ENCODE results near the gene TTC27. TPM values are rescaled to one million over a fixed set of nuclear protein-coding genes. Genes with fewer than 3 reads are reported as not detected.

TTC27 gene
- total RNA-seq, 1 donor from 2014 or later = 12.5 TPM

- Histone ChIP-seq H3K27me3 (no peaks in the 10 kb centered on the region), H3K27ac (no peak overlapping the region), H3K9me3 (no peaks in the 10 kb centered on the region), H3K4me1 (no peaks in the 10 kb centered on the region), H3K4me3 (no peak overlapping the region), H3K36me3 (no peaks in the 10 kb centered on the region)
- no peak for TF ChIP-seq POLR2A (IDR thresholded peaks at IDR 0.05)
- TF ChIP-seq CTCF (IDR thresholded peaks at IDR 0.05) = no peak
- DNase-seq (ENCODE audit: extremely low spot score in 2 of 2) = no peak
- intact Hi-C loops (cut with DNase I) = no loop called here
Observed at GRCh38 chr2:32732912-32733472, 105.1 kb downstream of the TTC27 start.

- intact Hi-C loops (cut with DNase I) = no loop called here
- DNase-seq (ENCODE audit: extremely low spot score in 2 of 2) = no peak
- Histone ChIP-seq H3K4me1 (no peaks in the 10 kb centered on the region), H3K27ac (no peak overlapping the region), H3K36me3 (no peaks in the 10 kb centered on the region), H3K4me3 (no peak overlapping the region), H3K9me3 (no peaks in the 10 kb centered on the region), H3K27me3 (no peaks in the 10 kb centered on the region)
- TF ChIP-seq POLR2A (IDR thresholded peaks at IDR 0.05) (no peak), CTCF (IDR thresholded peaks at IDR 0.05) (no peak), POLR2AphosphoS5 (IDR thresholded peaks at IDR 0.05; ENCODE audit: insufficient read depth in 1 of 2, low read depth in 1 of 2) (no peak)
Observed at GRCh38 chr2:32735348-32735747, 107.5 kb downstream of the TTC27 start.

GRCh38 chr2:32738939-32739338 is 111.1 kb downstream of the TTC27 start:
- DNase-seq (ENCODE audit: extremely low spot score in 2 of 2) = no peak
- Histone ChIP-seq H3K9me3 (no peaks in the 10 kb centered on the region), H3K27ac (no peak overlapping the region), H3K27me3 (no peaks in the 10 kb centered on the region), H3K4me1 (no peaks in the 10 kb centered on the region), H3K4me3 (no peak overlapping the region), H3K36me3 (no peaks in the 10 kb centered on the region)
- intact Hi-C loops (cut with DNase I) = no loop called here
- TF ChIP-seq POLR2A (IDR thresholded peaks at IDR 0.05) = no peak
- TF ChIP-seq CTCF (IDR thresholded peaks at IDR 0.05) = no peak
- TF ChIP-seq POLR2AphosphoS5 (IDR thresholded peaks at IDR 0.05; ENCODE audit: insufficient read depth in 1 of 2, low read depth in 1 of 2) = no peak

GRCh38 chr2:32739664-32740063 is 111.8 kb downstream of the TTC27 start:
- intact Hi-C loops (cut with DNase I) = no loop called here
- Histone ChIP-seq H3K4me3 (no peak overlapping the region), H3K36me3 (no peaks in the 10 kb centered on the region), H3K27me3 (no peaks in the 10 kb centered on the region), H3K27ac (no peak overlapping the region), H3K4me1 (no peaks in the 10 kb centered on the region), H3K9me3 (no peaks in the 10 kb centered on the region)
- no peak for DNase-seq (ENCODE audit: extremely low spot score in 2 of 2)
- no peak for TF ChIP-seq CTCF (IDR thresholded peaks at IDR 0.05)
- no peak for TF ChIP-seq POLR2A (IDR thresholded peaks at IDR 0.05)
- TF ChIP-seq POLR2AphosphoS5 (IDR thresholded peaks at IDR 0.05; ENCODE audit: insufficient read depth in 1 of 2, low read depth in 1 of 2) = no peak

GRCh38 chr2:32741575-32741974 is 113.7 kb downstream of the TTC27 start:
- no peak for TF ChIP-seq CTCF (IDR thresholded peaks at IDR 0.05)
- TF ChIP-seq POLR2A (IDR thresholded peaks at IDR 0.05) = no peak
- no peak for TF ChIP-seq POLR2AphosphoS5 (IDR thresholded peaks at IDR 0.05; ENCODE audit: insufficient read depth in 1 of 2, low read depth in 1 of 2)
- H3K9me3 ChIP-seq = no peaks in the 10 kb centered on the region
- H3K27me3 ChIP-seq = no peaks in the 10 kb centered on the region
- H3K4me1 ChIP-seq = no peaks in the 10 kb centered on the region
- H3K4me3 ChIP-seq = no peak overlapping the region
- no peaks in the 10 kb centered on the region for H3K36me3 ChIP-seq
- H3K27ac ChIP-seq = no peak overlapping the region
- intact Hi-C loops (cut with DNase I) = no loop called here
- no peak for DNase-seq (ENCODE audit: extremely low spot score in 2 of 2)
